GM21360 (cell line): Measurements from ENCODE around the gene GFAP.
A peak's percentile ranks its signal among the peaks of the same experiment; 100 is the strongest.
"Not testable (repeated sequence)": the region's sequence is repeated elsewhere in the genome, so short reads cannot be mapped to it uniquely, and the experiment has no call there.

Experiments
- ATAC-seq: cut with Tn5 transposase; IDR thresholded peaks from one replicate; pipeline ENCODE4 v1.9.1; 2021; ENCODE audit warnings: mild to moderate bottlenecking, moderate library complexity; ENCODE audit not compliant: unreplicated experiment

The GFAP gene

GRCh38 chr17:44915321-44915726 lies at the start of gene GFAP:
Gene GFAP, minus strand, starts transcription at chr17:44915500. Its CDS starts 14 bp downstream, at chr17:44915486.
- ATAC-seq: no peak

- no peak for ATAC-seq
Measured at GRCh38 chr17:44961921-44962350, 46.6 kb upstream of the GFAP start.

GRCh38 chr17:44960691-44961090 lies 45.4 kb upstream of the GFAP start:
- no peak for ATAC-seq

- ATAC-seq: no peak
Measured at GRCh38 chr17:44959821-44960531, 44.7 kb upstream of the GFAP start.

- ATAC-seq: no peak
Measured at GRCh38 chr17:44956998-44957981, 42.0 kb upstream of the GFAP start.

GRCh38 chr17:44955674-44956425 lies 40.5 kb upstream of the GFAP start:
- no peak for ATAC-seq

- no peak for ATAC-seq
Measured at GRCh38 chr17:44952946-44953475, 37.7 kb upstream of the GFAP start.

- ATAC-seq: no peak
Measured at GRCh38 chr17:44948315-44948795, 33.1 kb upstream of the GFAP start.

- ATAC-seq: peak; percentile 89
Measured at GRCh38 chr17:44947461-44948314, 32.4 kb upstream of the GFAP start, which contains the start of gene KIF18B. Gene KIF18B, minus strand, starts transcription at chr17:44947773. Its CDS starts 11,429 bp downstream, at chr17:44936344.

GRCh38 chr17:44945652-44946051 lies 30.4 kb upstream of the GFAP start:
- ATAC-seq: not testable (repeated sequence)

- ATAC-seq: no peak
Measured at GRCh38 chr17:44942456-44942855, 27.2 kb upstream of the GFAP start.

- ATAC-seq: no peak
Measured at GRCh38 chr17:44941712-44942331, 26.5 kb upstream of the GFAP start.

- no peak for ATAC-seq
Measured at GRCh38 chr17:44940768-44941167, 25.5 kb upstream of the GFAP start.

GRCh38 chr17:44940317-44940716 lies 25.0 kb upstream of the GFAP start:
- no peak for ATAC-seq

GRCh38 chr17:44935116-44935515 lies 19.8 kb upstream of the GFAP start:
- no peak for ATAC-seq

- ATAC-seq: no peak
Measured at GRCh38 chr17:44934745-44935105, 19.4 kb upstream of the GFAP start.

- ATAC-seq: no peak
Measured at GRCh38 chr17:44933824-44934744, 18.8 kb upstream of the GFAP start.

GRCh38 chr17:44932787-44933097 lies 17.4 kb upstream of the GFAP start:
- ATAC-seq: no peak
